GM13976 (cell line): ENCODE data around the gene CCDC88B.
"Not testable (repeated sequence)": the region's sequence is repeated elsewhere in the genome, so short reads cannot be mapped to it uniquely, and the experiment has no call there.

Experiments used
- DNase-seq: peaks from one replicate; pipeline ENCODE4 v3.0.0; 2012; ENCODE audit warnings: low spot score
- in situ Hi-C: fragments of 300-500 bp; cut with MboI; formaldehyde crosslinking; loops from one replicate; pipeline ENCODE4 v1.12.0; 2022; ENCODE audit warnings: low sequenced_read_pairs, mixed read lengths, inconsistent platforms; ENCODE audit not compliant: unreplicated experiment
- TF ChIP-seq, protein P1 (sequence below): IDR thresholded peaks from 2 replicates; pipeline ENCODE4 v1.5.1; 2012; ENCODE audit warnings: borderline replicate concordance, mild to moderate bottlenecking; ENCODE audit not compliant: insufficient read depth; ENCODE audit errors: extremely low read depth, missing control alignments, control extremely low read depth

CCDC88B gene

DNA sequence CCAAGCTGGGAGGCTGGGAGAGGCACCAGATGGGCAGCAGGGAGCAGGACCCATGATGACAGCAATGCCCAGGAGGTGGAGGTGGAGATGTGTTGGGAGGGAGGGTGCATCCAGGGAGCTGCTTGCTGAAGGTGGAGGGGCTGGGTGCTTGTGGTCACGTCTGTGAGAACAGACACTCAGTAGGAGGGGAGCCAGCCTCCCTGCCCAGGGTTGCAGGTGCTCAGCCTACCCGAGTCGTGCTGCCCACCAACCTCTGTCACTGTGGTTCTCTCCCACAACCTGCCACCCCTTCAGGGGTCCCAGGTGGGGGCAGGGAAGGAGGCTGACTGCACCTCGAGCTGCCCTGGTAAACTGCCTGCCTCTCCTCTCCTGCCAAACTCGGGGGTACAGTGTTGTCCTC lies 16.6 kb upstream of the CCDC88B start:
- TF ChIP-seq, protein P1, sequence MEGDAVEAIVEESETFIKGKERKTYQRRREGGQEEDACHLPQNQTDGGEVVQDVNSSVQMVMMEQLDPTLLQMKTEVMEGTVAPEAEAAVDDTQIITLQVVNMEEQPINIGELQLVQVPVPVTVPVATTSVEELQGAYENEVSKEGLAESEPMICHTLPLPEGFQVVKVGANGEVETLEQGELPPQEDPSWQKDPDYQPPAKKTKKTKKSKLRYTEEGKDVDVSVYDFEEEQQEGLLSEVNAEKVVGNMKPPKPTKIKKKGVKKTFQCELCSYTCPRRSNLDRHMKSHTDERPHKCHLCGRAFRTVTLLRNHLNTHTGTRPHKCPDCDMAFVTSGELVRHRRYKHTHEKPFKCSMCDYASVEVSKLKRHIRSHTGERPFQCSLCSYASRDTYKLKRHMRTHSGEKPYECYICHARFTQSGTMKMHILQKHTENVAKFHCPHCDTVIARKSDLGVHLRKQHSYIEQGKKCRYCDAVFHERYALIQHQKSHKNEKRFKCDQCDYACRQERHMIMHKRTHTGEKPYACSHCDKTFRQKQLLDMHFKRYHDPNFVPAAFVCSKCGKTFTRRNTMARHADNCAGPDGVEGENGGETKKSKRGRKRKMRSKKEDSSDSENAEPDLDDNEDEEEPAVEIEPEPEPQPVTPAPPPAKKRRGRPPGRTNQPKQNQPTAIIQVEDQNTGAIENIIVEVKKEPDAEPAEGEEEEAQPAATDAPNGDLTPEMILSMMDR, result no peak
- in situ Hi-C loops, result no loop called here
- no peak for DNase-seq

DNA sequence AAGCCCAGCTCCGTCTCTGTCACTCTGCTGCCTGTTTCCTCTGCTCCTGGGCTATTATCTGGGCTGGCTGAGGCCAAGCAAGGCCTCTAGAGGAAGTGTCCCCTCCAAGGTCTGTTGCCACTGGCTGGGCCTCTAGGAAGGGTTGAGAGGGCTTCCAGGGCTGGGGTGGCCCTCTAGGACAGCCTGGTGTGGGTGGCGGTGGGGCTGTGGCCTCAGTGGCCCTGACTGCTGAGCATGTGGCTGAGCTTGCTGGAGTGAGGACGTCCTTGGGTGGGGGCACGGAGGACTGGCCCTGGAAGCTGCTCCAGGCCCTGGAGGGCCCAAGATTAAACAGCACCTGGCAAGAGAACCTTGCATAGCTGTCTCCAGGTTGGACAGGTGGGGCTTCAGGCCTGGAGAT lies 16.0 kb upstream of the CCDC88B start:
- DNase-seq, in situ Hi-C loops: not testable (repeated sequence)

DNA sequence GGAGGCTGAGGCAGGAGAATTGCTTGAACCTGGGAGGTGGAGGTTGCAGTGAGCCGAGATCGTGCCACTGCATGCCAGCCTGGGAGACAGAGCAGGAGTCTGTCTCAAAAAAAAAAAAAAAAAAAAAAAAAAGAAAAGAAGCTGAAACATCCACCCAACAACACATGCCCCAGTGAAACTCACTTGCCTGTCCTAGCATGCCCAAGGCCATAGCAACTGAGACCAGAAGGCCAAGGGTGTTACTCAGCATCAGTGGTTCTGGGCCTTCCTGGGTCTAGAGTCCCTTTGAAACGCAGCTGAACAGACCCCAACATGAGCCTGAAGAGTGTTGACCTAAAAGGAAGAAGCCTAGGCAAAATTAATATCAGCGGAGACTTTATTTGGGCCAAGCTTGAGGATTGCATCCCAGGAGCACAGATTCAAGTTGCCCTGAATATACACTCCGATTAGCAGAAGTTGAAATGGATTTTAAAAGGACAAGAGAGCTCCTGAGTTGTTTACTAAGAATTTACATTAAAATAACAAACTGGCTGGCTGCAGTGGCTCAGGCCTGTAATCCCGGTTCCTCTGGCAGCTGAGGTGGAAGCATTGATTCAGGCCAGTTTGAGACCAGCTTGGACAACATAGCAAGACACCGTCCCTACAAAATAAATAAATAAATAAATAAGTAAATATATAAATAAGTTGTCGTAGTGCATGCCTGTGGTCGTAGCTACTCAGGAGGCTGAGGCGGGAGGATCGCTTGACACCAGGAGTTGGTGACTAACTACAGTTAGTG lies 15.1 kb upstream of the CCDC88B start:
- DNase-seq, result no peak
- TF ChIP-seq, protein P1, result no peak
- in situ Hi-C loops, result no loop called here

DNA sequence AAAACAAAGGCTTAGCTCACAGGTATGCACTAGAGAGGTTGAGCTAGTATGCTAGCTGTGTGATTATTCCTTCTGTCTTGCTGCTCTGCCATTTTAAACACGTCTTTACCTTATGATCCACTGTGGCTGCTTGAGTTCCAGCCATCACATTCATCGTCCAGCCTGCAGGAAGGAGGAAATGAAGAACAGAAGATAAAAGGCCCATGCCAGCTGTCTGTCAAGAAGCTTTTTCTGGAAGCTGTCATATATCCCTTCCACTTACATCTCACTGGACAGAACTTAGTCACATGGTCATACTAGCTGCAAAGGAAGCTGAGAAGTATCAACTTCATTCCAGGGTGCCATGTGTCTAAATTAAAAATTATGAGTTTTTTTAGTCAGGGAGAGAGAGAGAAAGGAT lies 12.6 kb upstream of the CCDC88B start:
- in situ Hi-C loops, result no loop called here
- TF ChIP-seq, protein P1, result no peak
- no peak for DNase-seq

DNA sequence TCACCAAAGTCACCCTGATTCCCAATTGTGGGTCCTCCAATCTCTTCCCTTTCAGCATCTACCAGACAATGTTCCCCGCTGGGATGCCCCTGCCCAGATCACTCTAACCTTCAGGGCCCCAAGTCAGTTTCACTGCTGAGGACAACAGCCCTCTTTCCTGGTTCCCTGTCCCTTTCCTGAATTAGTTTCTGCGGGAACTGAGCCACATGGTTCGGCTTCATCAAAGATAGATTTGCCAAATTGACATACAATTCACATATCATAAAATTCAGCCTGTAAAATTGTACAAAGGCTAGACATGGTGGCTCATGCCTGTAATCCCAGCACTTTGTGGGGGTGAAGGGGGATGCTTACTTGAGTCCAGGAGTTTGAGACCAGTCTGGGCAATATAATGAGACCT lies 12.0 kb upstream of the CCDC88B start:
- TF ChIP-seq, protein P1, result no peak
- in situ Hi-C loops, result no loop called here
- DNase-seq, result no peak

DNA sequence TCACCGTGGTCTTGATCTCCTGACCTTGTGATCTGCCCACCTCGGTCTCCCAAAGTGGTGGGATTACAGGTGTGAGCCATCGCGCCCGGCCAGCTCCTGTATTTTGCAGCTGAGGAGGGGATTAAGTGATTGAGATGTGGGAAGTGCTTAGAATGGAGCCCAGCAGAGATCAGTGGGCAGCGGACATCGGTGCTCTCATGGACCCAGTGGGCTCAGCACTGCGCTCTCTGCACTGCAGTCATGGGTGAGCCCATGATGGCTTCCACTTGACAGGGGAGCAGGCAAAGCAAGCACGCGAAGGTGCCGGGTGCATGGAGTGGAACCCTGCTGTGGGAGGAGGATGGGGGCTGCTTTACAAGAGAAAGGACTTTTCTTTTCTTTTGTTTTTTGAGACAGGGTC lies 9.1 kb upstream of the CCDC88B start:
- in situ Hi-C loops, result no loop called here
- TF ChIP-seq, protein P1, result no peak
- DNase-seq, result no peak

DNA sequence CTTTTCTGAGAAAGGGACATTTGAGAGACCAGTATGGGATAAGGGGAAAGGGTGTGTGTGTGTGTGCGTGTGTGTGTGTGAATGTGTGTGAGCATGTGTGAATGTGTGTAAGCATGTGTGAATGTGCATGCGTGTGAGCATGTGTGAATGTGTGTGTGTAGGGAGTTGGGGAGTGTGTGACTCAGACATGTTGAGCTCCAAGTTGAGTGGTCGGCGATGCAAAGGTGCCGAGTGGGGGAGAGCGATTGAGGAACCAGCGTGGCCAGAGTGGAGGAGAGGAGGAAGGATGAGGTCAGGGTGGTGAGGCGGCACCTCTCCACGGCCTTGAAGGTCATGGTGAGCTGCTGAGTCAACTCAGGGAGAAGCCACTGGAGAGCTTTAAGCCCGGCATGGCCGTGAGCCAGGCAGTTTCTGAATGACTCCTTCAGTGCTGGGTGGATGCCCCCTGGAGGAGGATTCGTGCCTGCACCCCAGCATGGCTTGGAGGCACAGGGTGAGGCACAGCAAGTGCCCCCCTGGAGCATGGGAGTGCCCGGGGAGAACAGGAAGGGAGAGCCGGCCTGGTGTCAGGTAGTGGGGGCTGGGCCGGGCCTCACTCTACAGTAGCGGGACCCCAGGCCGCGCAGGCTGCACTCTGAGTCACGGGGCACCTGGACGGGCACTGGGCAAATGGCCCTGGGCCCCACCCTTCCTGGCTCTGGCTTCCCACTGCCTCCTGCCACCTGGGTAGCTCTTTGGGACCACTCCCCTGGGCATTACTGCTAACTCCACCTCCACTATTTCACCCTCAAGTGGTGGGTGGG lies 8.2 kb upstream of the CCDC88B start:
- DNase-seq, result peak; percentile 83
- in situ Hi-C loops, result no loop called here
- TF ChIP-seq, protein P1, result peak; percentile 73
